Astrocyte (in vitro differentiated cells and primary cell): Measurements from ENCODE around the gene SULT2B1. TPM values are rescaled to one million over a fixed set of nuclear protein-coding genes. Genes with fewer than 3 reads are reported as not detected.
"Not testable (repeated sequence)": the region's sequence is repeated elsewhere in the genome, so short reads cannot be mapped to it uniquely, and the experiment has no call there.

Experiments
- DNase-seq: peaks from one replicate; pipeline ENCODE4 v3.0.0-alpha.2; 2010; ENCODE audit warnings: low read depth
- FAIRE-seq: peaks from 2 replicates; lab custom pipeline; 2011; peaks lifted over from hg19 to GRCh38; lab: Jason Lieb, UNC
- H2AFZ ChIP-seq: 2 replicates; pipeline ENCODE4 v1.6.0; 2012; ENCODE audit warnings: low read depth, low read length, inconsistent platforms
- H3K27ac ChIP-seq: 2 replicates; pipeline ENCODE4 v1.5.1; 2011; ENCODE audit warnings: low read depth, low read length, inconsistent platforms
- H3K27me3 ChIP-seq: 2 replicates; pipeline ENCODE4 v1.6.0; 2011; ENCODE audit warnings: low read length, inconsistent platforms; ENCODE audit not compliant: insufficient read depth
- H3K36me3 ChIP-seq: 2 replicates; pipeline ENCODE4 v1.5.1; 2011; ENCODE audit warnings: low read length, inconsistent platforms; ENCODE audit not compliant: insufficient read depth
- H3K4me1 ChIP-seq: 2 replicates; pipeline ENCODE4 v1.5.1; 2011; ENCODE audit warnings: low read length, inconsistent platforms; ENCODE audit not compliant: insufficient read depth
- H3K4me2 ChIP-seq: 2 replicates; pipeline ENCODE4 v1.6.0; 2012; ENCODE audit warnings: low read length, inconsistent platforms
- H3K4me3 ChIP-seq: 2 replicates; pipeline ENCODE4 v1.5.1; 2011; ENCODE audit warnings: low read depth, mild to moderate bottlenecking, low read length, inconsistent platforms; ENCODE audit not compliant: insufficient read depth
- H3K79me2 ChIP-seq: 2 replicates; pipeline ENCODE4 v1.6.0; 2012; ENCODE audit warnings: mild to moderate bottlenecking, low read length, inconsistent platforms; ENCODE audit not compliant: insufficient read depth
- H3K9ac ChIP-seq: 2 replicates; pipeline ENCODE4 v1.6.0; 2012; ENCODE audit warnings: mild to moderate bottlenecking, low read length, inconsistent platforms
- H3K9me3 ChIP-seq: 2 replicates; pipeline ENCODE4 v1.5.1; 2012; ENCODE audit warnings: low read depth, mild to moderate bottlenecking, low read length, inconsistent platforms; ENCODE audit not compliant: insufficient read depth
- H4K20me1 ChIP-seq: 2 replicates; pipeline ENCODE4 v1.6.0; 2012; ENCODE audit warnings: low read length, inconsistent platforms; ENCODE audit not compliant: insufficient read depth
- H3K27ac Mint-ChIP-seq: one replicate; pipeline ENCODE4 v1.8.0; 2021; ENCODE audit warnings: mild to moderate bottlenecking, mixed read lengths; ENCODE audit not compliant: unreplicated experiment
- H3K27me3 Mint-ChIP-seq: one replicate; pipeline ENCODE4 v1.8.0; 2021; ENCODE audit warnings: low read depth, mixed read lengths; ENCODE audit not compliant: unreplicated experiment
- H3K36me3 Mint-ChIP-seq: one replicate; pipeline ENCODE4 v1.8.0; 2021; ENCODE audit warnings: low read depth, mixed read lengths; ENCODE audit not compliant: unreplicated experiment
- H3K4me1 Mint-ChIP-seq: one replicate; pipeline ENCODE4 v1.8.0; 2021; ENCODE audit warnings: low read depth, mixed read lengths; ENCODE audit not compliant: unreplicated experiment
- H3K4me3 Mint-ChIP-seq: one replicate; pipeline ENCODE4 v1.8.0; 2021; ENCODE audit warnings: mild to moderate bottlenecking, moderate library complexity, mixed read lengths; ENCODE audit not compliant: unreplicated experiment
- H3K9me3 Mint-ChIP-seq: one replicate; pipeline ENCODE4 v1.8.0; 2021; ENCODE audit warnings: mild to moderate bottlenecking, mixed read lengths; ENCODE audit not compliant: unreplicated experiment
- EZH2 ChIP-seq: IDR thresholded peaks from 2 replicates; pipeline ENCODE4 v1.6.1; 2012; ENCODE audit warnings: mild to moderate bottlenecking, low read length, inconsistent platforms; ENCODE audit not compliant: insufficient read depth
- total RNA-seq: library from RNA; stranded (reverse); gene quantifications from 2 replicates; pipeline ENCODE4 v1.2.1, GENCODE V29; 2021
- TF ChIP-seq, protein P1 (sequence below): IDR thresholded peaks from 2 replicates; pipeline ENCODE4 v1.5.1; 2011; ENCODE audit warnings: low read depth, mild to moderate bottlenecking, inconsistent platforms, low read length, moderate library complexity; ENCODE audit not compliant: insufficient read depth

Gene SULT2B1
- total RNA-seq, 1 donor from 2014 or later: not detected

DNA sequence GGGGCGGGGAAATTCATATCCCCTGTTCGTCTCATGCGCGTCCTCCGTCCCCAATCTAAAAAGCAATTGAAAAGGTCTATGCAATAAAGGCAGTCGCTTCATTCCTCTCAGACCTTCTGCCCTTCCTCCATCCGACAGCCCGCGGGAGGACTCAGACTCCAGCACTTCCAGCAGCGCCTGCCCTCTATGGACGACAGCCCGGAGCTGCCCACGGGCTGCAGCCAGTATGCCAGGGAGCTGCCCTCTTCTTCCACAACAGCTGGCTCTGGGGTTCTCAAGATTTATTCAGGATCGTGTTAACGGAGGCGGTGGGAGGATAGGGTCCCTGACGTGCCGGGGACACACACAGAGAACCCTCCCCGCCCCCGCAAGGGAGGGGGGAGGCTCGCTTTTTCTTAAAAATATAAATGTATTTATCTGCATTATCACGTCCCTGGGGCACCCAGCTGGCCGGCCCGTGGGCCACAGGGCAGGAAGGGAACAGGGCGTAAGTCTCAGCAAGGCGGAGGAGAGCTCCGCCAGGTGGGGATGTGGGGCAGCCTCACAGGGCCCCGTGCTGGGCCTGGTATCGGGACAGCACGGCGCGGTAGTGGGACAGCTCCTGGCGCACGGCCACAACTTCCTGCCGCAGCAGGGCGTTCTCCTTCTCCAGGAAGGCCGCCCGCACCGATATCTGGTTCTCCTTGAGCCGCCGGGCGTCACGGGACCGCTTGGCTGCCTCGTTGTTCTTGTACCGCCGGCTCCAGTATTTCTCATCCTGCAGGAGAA is 78.5 kb downstream of the SULT2B1 start:
- Histone ChIP-seq H3K9me3 (no peaks in the 10 kb centered on the region), H4K20me1 (no peaks in the 10 kb centered on the region), H3K27me3 (no peaks in the 10 kb centered on the region), H3K4me3 (peak overlapping the region; percentile 12), H3K79me2 (peaks cover 1% of the 10 kb centered on the region), H3K9ac (peak overlapping the region; percentile 40), H2AFZ (peak overlapping the region; percentile 40), H3K36me3 (no peaks in the 10 kb centered on the region), H3K4me1 (peaks cover 26% of the 10 kb centered on the region), H3K27ac (no peak overlapping the region), H3K4me2 (peak overlapping the region; percentile 74)
- DNase-seq (no peak), FAIRE-seq (no peak)
- Mint-ChIP-seq H3K27me3 (no peaks in the 10 kb centered on the region), H3K4me1 (no peaks in the 10 kb centered on the region), H3K27ac (no peak overlapping the region), H3K4me3 (no peak overlapping the region), H3K9me3 (no peaks in the 10 kb centered on the region), H3K36me3 (peaks cover 3% of the 10 kb centered on the region)
- no peak for TF ChIP-seq EZH2
- TF ChIP-seq, protein P1, sequence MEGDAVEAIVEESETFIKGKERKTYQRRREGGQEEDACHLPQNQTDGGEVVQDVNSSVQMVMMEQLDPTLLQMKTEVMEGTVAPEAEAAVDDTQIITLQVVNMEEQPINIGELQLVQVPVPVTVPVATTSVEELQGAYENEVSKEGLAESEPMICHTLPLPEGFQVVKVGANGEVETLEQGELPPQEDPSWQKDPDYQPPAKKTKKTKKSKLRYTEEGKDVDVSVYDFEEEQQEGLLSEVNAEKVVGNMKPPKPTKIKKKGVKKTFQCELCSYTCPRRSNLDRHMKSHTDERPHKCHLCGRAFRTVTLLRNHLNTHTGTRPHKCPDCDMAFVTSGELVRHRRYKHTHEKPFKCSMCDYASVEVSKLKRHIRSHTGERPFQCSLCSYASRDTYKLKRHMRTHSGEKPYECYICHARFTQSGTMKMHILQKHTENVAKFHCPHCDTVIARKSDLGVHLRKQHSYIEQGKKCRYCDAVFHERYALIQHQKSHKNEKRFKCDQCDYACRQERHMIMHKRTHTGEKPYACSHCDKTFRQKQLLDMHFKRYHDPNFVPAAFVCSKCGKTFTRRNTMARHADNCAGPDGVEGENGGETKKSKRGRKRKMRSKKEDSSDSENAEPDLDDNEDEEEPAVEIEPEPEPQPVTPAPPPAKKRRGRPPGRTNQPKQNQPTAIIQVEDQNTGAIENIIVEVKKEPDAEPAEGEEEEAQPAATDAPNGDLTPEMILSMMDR: no peak

GRCh38 chr19:48631225-48631624 is 79.3 kb downstream of the SULT2B1 start:
- no peak overlapping the region for H3K4me3 ChIP-seq
- H2AFZ ChIP-seq: no peak overlapping the region
- H3K27ac ChIP-seq: no peak overlapping the region
- no peak for FAIRE-seq
- H4K20me1 ChIP-seq: no peaks in the 10 kb centered on the region
- peak overlapping the region; percentile 40 for H3K9ac ChIP-seq
- Mint-ChIP-seq H3K9me3 (no peaks in the 10 kb centered on the region), H3K27me3 (peaks cover 3% of the 10 kb centered on the region), H3K27ac (no peak overlapping the region), H3K4me3 (no peak overlapping the region), H3K36me3 (peaks cover 2% of the 10 kb centered on the region), H3K4me1 (no peaks in the 10 kb centered on the region)
- H3K36me3 ChIP-seq: no peaks in the 10 kb centered on the region
- no peaks in the 10 kb centered on the region for H3K79me2 ChIP-seq
- H3K9me3 ChIP-seq: no peaks in the 10 kb centered on the region
- peak overlapping the region; percentile 74 for H3K4me2 ChIP-seq
- peaks cover 3% of the 10 kb centered on the region for H3K27me3 ChIP-seq
- DNase-seq: no peak
- TF ChIP-seq, protein P1: no peak
- no peak for TF ChIP-seq EZH2
- peaks cover 26% of the 10 kb centered on the region for H3K4me1 ChIP-seq

DNA sequence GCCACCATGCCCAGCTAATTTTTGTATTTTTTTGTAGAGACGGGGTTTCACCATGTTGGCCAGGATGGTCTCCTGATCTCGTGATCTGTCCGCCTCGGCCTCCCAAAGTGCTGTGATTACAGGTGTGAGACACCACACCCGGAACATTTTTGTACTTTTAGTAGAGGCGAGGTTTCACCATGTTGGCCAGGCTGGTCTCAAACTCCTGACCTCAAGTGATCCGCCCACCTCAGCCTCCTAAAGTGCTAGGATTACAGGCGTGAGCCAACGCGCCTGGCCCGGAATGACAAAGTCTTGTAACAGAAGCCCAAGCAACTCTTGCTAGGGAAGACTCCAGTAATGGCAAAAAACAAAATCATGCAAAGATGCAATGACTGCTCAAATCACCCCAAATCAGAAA is 80.3 kb downstream of the SULT2B1 start:
- H3K79me2 ChIP-seq, DNase-seq: not testable (repeated sequence)

More for the DNA sequence above, 80.3 kb downstream of the SULT2B1 start:
- H3K4me3 Mint-ChIP-seq, H3K27me3 Mint-ChIP-seq, H3K4me1 Mint-ChIP-seq, FAIRE-seq, H3K27me3 ChIP-seq, H3K27ac ChIP-seq, H3K9me3 Mint-ChIP-seq, H3K9me3 ChIP-seq, H3K4me2 ChIP-seq, H3K4me3 ChIP-seq, H3K36me3 ChIP-seq, H4K20me1 ChIP-seq, H3K36me3 Mint-ChIP-seq, H3K27ac Mint-ChIP-seq, H2AFZ ChIP-seq, H3K9ac ChIP-seq: not testable (repeated sequence)
- peaks cover 36% of the 10 kb centered on the region for H3K4me1 ChIP-seq
